Measurements from ENCODE around the gene PATJ. TPM values are rescaled to one million over a fixed set of nuclear protein-coding genes. Genes with fewer than 3 reads are reported as not detected.

PATJ gene
- total RNA-seq, 1 donor from 2014 or later, result 39.4 TPM

- no peak for DNase-seq (ENCODE audit: extremely low spot score, unreplicated experiment)
- H3K9me3 Mint-ChIP-seq, result no peaks in the 10 kb centered on the region
- no peak overlapping the region for H3K27ac Mint-ChIP-seq
- H3K27me3 Mint-ChIP-seq, result no peaks in the 10 kb centered on the region
- no peak for TF ChIP-seq CTCF (conservative IDR thresholded peaks at IDR 0.05)
- no peaks in the 10 kb centered on the region for H3K36me3 Mint-ChIP-seq
- no peak overlapping the region for H3K4me3 Mint-ChIP-seq
- H3K4me1 Mint-ChIP-seq (ENCODE audit: unreplicated experiment), result no peaks in the 10 kb centered on the region
Observed at GRCh38 chr1:61732726-61733125, 9.6 kb upstream of the PATJ start.

GRCh38 chr1:61740751-61741700, 1.3 kb upstream of the PATJ start:
- H3K4me1 Mint-ChIP-seq (ENCODE audit: unreplicated experiment), result peaks cover 30% of the 10 kb centered on the region
- H3K9me3 Mint-ChIP-seq, result no peaks in the 10 kb centered on the region
- H3K27me3 Mint-ChIP-seq, result no peaks in the 10 kb centered on the region
- no peak for TF ChIP-seq CTCF (conservative IDR thresholded peaks at IDR 0.05)
- no peaks in the 10 kb centered on the region for H3K36me3 Mint-ChIP-seq
- H3K4me3 Mint-ChIP-seq, result peak overlapping the region; percentile 93
- no peak for DNase-seq (ENCODE audit: extremely low spot score, unreplicated experiment)
- peak overlapping the region; percentile 99 for H3K27ac Mint-ChIP-seq

- Mint-ChIP-seq H3K27me3 (no peaks in the 10 kb centered on the region), H3K4me3 (peak overlapping the region; percentile 87), H3K9me3 (no peaks in the 10 kb centered on the region), H3K27ac (peak overlapping the region; percentile 95), H3K4me1 (ENCODE audit: unreplicated experiment) (peaks cover 44% of the 10 kb centered on the region), H3K36me3 (no peaks in the 10 kb centered on the region)
- TF ChIP-seq CTCF (conservative IDR thresholded peaks at IDR 0.05), result no peak
- peak; percentile 70 for DNase-seq (ENCODE audit: extremely low spot score, unreplicated experiment)
Observed at GRCh38 chr1:61742620-61743430, 545 bp downstream of the PATJ start.

- Mint-ChIP-seq H3K27ac (peak overlapping the region; percentile 95), H3K36me3 (no peaks in the 10 kb centered on the region), H3K4me3 (peak overlapping the region; percentile 87), H3K4me1 (ENCODE audit: unreplicated experiment) (peaks cover 44% of the 10 kb centered on the region), H3K27me3 (no peaks in the 10 kb centered on the region), H3K9me3 (no peaks in the 10 kb centered on the region)
- no peak for DNase-seq (ENCODE audit: extremely low spot score, unreplicated experiment)
- TF ChIP-seq CTCF (conservative IDR thresholded peaks at IDR 0.05), result no peak
Observed at GRCh38 chr1:61743431-61743705, 1.1 kb downstream of the PATJ start.

GRCh38 chr1:61743716-61744580, 1.7 kb downstream of the PATJ start:
- Mint-ChIP-seq H3K4me3 (peak overlapping the region; percentile 87), H3K27me3 (no peaks in the 10 kb centered on the region), H3K36me3 (no peaks in the 10 kb centered on the region), H3K4me1 (ENCODE audit: unreplicated experiment) (peaks cover 44% of the 10 kb centered on the region), H3K9me3 (no peaks in the 10 kb centered on the region), H3K27ac (peak overlapping the region; percentile 95)
- no peak for TF ChIP-seq CTCF (conservative IDR thresholded peaks at IDR 0.05)
- DNase-seq (ENCODE audit: extremely low spot score, unreplicated experiment), result no peak

All from type B pancreatic cell (in vitro differentiated cells).